GM21367 (cell line): ENCODE data around the gene LEKR1.

Source experiments
- ATAC-seq: cut with Tn5 transposase; IDR thresholded peaks from one replicate; pipeline ENCODE4 v1.9.1; 2021; ENCODE audit not compliant: unreplicated experiment

The LEKR1 gene

GRCh38 chr3:157045238-157045850, 219.2 kb downstream of the LEKR1 start:
- no peak for ATAC-seq

- ATAC-seq = no peak
These were observed 220.4 kb downstream of the LEKR1 start for GRCh38 chr3:157046520-157046919.

DNA sequence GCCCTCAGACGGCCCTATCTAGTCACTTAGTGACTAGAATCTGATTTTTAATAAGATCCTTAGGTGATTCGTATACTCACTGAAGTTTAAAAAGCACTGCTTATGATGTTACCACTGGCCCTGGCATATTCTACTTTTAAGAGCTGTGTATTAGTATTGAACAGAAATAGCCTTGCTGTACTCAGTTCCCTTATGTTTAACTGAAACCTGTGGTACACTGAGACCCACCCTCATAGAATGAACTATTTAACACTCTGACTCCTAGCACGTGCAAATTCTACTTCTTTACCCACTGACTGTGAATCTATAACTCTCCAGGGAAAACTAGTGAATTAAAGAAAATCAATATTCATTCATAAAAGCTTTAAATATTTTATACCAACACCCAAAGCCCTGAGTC, 224.9 kb downstream of the LEKR1 start:
- ATAC-seq = no peak

- no peak for ATAC-seq
These were observed 225.4 kb downstream of the LEKR1 start for GRCh38 chr3:157051591-157051990.

GRCh38 chr3:157056035-157056434, 229.9 kb downstream of the LEKR1 start:
- ATAC-seq = no peak

GRCh38 chr3:157058392-157059071, 232.4 kb downstream of the LEKR1 start:
- no peak for ATAC-seq

DNA sequence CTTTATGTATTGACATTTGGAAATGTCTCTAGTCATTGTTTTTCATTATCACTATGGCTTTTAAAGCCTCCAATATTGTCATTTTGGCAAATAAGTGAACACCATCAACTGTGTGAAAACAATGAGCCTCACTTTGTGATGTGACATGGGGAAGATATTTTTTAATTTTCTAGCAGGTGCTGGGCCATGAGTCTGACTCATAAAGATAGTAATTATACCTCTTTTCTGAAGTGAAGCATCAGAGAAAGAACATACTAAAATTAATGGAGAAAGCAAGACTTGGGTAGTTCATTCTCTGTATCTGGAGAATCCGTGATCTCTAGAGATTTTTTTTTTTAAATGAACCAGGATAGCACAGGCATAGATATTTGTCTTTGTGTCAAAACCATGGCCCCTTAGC, 233.0 kb downstream of the LEKR1 start:
- ATAC-seq = no peak

DNA sequence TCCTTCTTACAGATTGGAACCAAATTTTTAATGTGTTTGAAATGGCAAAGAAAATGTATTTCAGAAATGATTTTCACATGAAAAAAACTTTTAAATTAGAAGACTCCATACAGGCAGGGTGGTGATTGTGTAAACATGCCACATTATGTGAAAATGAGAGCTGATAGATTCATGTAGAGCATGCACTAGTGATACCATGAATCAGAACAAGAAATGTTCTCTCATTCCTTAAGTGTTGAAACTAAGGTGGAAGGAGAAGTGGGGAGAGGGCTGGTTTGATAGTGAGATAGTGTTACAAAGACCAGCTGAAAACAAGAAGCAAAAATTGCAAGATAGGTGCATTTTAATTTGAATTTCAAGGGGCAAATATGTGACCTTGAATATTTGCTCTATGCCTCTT, 233.5 kb downstream of the LEKR1 start:
- peak; percentile 50 for ATAC-seq

GRCh38 chr3:157061265-157061664, 235.1 kb downstream of the LEKR1 start:
- ATAC-seq = no peak

DNA sequence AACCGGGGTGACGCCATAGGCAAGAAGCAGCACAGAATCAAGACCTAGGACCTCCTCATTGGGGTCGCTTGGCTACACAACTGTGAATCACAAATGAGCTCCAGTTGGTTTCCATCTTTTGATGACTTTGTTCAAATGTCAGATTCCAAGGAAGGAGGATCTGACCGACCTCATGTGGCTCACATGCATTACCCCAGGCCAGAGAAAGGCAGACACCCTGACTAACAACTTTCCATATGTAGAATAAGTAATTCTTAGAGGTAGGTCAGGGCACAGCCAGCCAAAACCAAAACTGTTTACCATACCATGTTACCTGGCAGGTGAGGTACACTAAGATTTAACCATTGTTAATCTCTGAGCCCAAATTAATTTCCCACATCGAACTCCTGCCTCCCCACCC, 237.3 kb downstream of the LEKR1 start:
- ATAC-seq = no peak

GRCh38 chr3:157063926-157064325, 237.8 kb downstream of the LEKR1 start:
- ATAC-seq = peak; percentile 9

DNA sequence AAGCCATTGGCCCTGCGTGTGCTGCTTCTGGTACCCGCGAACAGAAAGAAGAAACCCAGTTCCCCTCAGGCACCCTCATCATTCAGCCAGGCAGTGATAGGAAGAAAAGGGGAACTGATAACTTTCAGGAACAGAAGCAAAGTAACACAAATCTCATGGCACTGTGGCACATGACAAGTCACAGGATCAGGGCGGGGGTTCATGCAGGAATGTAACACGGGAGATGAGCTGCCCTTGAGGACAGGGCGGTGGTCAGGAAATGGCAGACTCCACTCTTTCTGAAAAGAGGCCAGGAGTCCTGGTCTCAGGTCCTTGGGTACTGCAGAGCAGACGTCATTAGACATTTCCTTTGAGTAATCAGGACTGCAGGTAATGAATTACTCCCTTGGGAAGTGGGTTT, 238.2 kb downstream of the LEKR1 start:
- ATAC-seq = peak; percentile 74

DNA sequence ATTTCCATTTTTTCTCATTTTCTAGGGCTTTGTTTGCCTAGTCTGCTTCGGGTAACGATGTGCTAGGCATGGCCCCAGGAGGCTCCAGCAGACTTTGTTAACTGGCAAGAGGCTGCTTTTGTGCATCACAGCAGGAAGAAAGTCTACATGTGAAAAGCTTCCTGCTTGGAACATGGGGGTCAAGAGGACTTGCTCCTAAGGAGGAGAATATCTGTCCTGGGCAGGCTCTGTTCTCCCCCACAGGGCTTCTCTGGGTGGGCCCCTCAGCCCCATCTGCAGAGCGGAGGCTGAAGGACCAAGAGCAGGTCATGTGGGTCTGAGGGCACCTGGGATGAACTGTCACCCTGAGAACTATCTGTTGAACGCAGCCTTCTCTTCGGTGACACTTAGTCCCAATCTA, 239.0 kb downstream of the LEKR1 start:
- ATAC-seq = no peak

GRCh38 chr3:157066335-157067098, 240.4 kb downstream of the LEKR1 start:
- ATAC-seq = no peak

GRCh38 chr3:157067114-157067513, 241.0 kb downstream of the LEKR1 start:
- ATAC-seq = peak; percentile 44

- ATAC-seq = no peak
These were observed 243.3 kb downstream of the LEKR1 start for GRCh38 chr3:157069406-157069805.

DNA sequence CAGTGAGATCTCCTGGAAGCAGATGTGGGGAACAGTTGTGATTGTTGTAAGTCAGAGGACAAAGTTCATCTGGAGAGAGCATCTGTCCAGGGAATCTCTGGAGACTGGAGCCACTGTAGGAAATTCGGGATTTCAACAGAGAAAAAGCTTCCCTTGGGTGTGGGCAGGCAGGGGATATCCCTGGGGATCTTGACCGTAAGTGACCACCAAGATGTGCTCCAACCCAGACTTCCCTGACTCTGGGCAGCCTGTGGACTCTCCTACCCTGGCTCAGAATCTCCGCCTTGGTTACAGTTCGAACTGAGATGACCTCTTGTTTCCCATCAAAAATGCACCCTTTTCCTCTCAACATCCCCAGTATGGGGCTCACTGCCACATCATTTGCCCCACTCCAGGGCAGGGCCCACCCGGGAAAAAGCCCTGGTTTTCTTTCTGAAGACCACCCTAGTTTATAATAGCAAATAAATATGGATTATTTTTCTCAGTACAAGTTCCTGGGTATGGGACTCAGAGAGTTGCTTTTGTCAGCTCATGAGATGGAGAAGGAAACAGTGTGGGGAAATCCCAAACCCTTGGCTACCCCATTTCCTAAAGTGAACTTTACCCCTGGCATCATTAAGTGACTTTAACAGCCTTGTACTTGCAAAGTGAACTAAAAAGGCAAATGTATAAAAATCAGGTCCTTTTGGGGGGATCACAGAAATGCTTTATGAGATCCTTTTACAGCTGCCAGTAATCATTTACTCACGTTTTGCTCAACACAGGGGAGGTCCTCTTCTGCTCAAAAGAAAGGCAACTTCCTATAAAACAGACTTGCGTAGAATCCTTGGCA, 243.9 kb downstream of the LEKR1 start:
- no peak for ATAC-seq

GRCh38 chr3:157070678-157070999, 244.5 kb downstream of the LEKR1 start:
- ATAC-seq = no peak

DNA sequence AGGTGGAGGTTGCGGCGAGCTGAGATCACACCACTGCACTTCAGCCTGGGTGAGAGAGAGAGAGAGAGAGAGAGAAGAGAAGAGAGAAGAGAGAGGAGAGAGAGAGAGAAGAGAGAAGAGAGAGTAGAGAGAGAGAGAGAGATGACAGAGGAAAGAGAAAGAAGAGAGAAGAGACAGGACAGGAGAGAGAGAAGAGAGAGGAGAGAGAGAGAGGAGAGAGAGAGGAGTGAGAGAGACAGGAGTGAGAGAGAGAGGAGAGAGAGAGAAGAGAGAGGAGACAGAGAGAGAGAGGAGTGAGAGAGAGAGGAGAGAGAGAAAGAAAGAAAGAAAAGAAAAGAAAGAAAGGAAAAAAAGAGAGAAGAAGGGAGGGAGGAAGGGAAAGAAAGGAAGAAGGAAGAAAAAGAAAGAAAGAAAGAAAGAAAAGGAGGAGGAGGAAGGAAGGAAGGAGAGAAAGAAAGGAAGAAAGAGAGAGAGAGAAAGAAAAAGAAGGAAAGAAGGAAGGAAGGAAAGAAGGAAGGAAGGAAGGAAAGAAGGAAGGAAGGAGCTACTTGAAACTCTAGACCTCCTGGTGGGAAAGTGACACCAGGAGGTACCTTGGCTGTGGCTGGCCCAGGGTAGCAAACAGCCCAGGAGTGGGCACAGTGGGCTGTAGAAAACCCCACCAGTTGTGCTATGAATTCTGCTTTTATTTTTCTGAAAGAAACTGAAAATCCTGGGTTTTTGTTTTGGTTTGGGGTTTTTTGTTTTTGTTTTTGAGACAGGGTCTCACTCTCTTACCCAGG, 245.8 kb downstream of the LEKR1 start:
- ATAC-seq = no peak

DNA sequence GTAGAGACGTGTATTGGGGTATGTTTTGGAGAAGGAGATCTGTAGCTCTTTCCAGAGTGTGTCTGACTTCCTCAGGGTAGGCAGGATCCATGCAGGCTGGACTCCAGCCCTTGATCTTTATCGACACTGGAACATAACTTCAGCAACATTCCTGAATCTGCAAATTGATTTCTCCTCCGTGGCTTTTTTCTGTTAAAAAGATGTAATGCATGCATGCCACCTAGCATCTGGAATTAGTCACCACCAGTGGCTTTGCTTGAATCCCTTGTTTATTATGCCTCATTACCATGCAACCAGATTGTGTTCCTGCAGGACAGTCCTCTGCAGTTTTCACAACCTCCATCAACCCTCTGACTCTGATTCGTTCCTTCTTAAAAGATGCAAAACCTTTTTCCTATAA, 247.7 kb downstream of the LEKR1 start:
- ATAC-seq = no peak

GRCh38 chr3:157074490-157074889, 248.3 kb downstream of the LEKR1 start:
- no peak for ATAC-seq
